ENCODE data around the gene RPTOR.

RPTOR gene

DNA sequence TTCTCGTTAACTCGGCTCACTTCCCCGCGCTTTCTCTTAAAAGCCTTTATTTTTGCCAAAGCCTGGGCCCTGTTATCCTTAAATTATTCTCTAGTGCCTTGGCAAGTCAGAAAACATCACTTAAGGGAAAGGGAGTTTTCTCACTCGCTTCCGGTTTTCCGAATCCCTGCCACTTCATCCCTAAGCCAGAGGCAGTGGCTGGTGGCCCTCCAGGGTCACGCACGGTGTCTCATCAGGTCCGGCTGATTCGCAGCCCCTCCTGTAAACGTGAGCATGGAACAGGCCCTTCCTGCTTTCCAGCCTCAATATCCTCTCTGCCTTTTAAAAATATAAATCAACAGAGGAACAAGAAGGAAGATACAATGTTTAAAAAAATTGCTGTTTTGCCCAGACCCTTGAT lies 304.5 kb downstream of the RPTOR start:
- Histone ChIP-seq H2AFZ (ENCODE audit: low read depth, low read length) (no peak overlapping the region), H3K9me3 (ENCODE audit: insufficient read depth, low read length) (no peaks in the 10 kb centered on the region), H3K27ac (ENCODE audit: low read length) (no peak overlapping the region), H3K27me3 (ENCODE audit: low read depth, low read length) (no peaks in the 10 kb centered on the region), H3K36me3 (replicated peaks; ENCODE audit: low read depth, low read length) (peaks cover 19% of the 10 kb centered on the region), H3K4me1 (ENCODE audit: low read length) (peaks cover 23% of the 10 kb centered on the region), H3K4me3 (ENCODE audit: low read length) (no peak overlapping the region), H3K9ac (ENCODE audit: low read length) (no peak overlapping the region), H3K4me2 (ENCODE audit: low read length) (no peak overlapping the region), H3K79me2 (ENCODE audit: low read length) (no peaks in the 10 kb centered on the region), H4K20me1 (ENCODE audit: insufficient read depth, low read length) (no peaks in the 10 kb centered on the region)
- TF ChIP-seq, protein P1, sequence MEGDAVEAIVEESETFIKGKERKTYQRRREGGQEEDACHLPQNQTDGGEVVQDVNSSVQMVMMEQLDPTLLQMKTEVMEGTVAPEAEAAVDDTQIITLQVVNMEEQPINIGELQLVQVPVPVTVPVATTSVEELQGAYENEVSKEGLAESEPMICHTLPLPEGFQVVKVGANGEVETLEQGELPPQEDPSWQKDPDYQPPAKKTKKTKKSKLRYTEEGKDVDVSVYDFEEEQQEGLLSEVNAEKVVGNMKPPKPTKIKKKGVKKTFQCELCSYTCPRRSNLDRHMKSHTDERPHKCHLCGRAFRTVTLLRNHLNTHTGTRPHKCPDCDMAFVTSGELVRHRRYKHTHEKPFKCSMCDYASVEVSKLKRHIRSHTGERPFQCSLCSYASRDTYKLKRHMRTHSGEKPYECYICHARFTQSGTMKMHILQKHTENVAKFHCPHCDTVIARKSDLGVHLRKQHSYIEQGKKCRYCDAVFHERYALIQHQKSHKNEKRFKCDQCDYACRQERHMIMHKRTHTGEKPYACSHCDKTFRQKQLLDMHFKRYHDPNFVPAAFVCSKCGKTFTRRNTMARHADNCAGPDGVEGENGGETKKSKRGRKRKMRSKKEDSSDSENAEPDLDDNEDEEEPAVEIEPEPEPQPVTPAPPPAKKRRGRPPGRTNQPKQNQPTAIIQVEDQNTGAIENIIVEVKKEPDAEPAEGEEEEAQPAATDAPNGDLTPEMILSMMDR (IDR thresholded peaks at IDR 0.05; ENCODE audit: low read depth, low read length): no peak
- TF ChIP-seq EZH2phosphoT487 (IDR thresholded peaks at IDR 0.05; ENCODE audit: low read depth): no peak

DNA sequence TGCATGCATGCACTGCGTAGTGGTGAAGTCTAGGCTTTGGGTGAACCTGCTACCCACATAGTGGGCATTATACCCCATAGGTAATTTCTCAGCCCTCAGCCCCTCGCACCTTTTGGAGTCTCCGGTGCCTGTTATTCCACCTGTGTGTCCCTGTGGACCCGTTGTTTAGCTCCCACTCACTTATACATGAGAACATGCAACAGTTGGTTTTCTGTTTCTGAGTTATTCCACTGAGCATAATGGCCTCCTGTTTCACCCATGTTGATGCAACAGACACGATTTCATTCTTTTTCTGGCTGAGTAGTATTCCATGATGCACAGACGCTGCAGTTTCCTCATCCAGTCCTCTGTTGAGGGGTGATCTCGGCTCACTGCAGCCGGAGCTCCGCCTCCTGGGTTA lies 305.5 kb downstream of the RPTOR start:
- no peaks in the 10 kb centered on the region for H3K27me3 ChIP-seq (ENCODE audit: low read depth, low read length)
- H4K20me1 ChIP-seq (ENCODE audit: insufficient read depth, low read length): no peaks in the 10 kb centered on the region
- no peak overlapping the region for H2AFZ ChIP-seq (ENCODE audit: low read depth, low read length)
- peaks cover 17% of the 10 kb centered on the region for H3K4me1 ChIP-seq (ENCODE audit: low read length)
- H3K4me3 ChIP-seq (ENCODE audit: low read length): no peak overlapping the region
- TF ChIP-seq, protein P1 (IDR thresholded peaks at IDR 0.05; ENCODE audit: low read depth, low read length): no peak
- no peak for TF ChIP-seq EZH2phosphoT487 (IDR thresholded peaks at IDR 0.05; ENCODE audit: low read depth)
- H3K9ac ChIP-seq (ENCODE audit: low read length): no peak overlapping the region
- no peaks in the 10 kb centered on the region for H3K79me2 ChIP-seq (ENCODE audit: low read length)
- H3K27ac ChIP-seq (ENCODE audit: low read length): no peak overlapping the region
- peaks cover 19% of the 10 kb centered on the region for H3K36me3 ChIP-seq (replicated peaks; ENCODE audit: low read depth, low read length)
- no peak overlapping the region for H3K4me2 ChIP-seq (ENCODE audit: low read length)
- no peaks in the 10 kb centered on the region for H3K9me3 ChIP-seq (ENCODE audit: insufficient read depth, low read length)

DNA sequence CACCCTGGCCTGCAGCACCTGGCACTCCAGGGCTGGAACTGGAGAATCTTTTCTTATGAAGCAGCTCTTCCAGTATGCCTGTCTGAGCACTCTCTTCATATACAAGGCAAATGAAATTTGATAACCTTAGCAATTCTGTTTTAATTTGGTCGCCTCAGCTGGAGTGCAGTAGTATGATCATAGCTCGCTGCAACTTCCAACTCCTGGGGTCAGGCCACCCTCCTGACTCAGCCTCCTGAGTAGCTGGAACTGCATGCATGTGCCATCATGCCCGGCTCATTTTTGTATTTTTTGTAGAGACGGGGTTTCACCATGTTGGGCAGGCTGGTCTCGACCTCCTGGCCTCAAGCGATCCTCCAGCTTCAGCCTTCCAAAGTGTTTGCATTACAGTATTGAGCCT lies 306.2 kb downstream of the RPTOR start:
- H3K4me3 ChIP-seq (ENCODE audit: low read length): no peak overlapping the region
- peaks cover 23% of the 10 kb centered on the region for H3K36me3 ChIP-seq (replicated peaks; ENCODE audit: low read depth, low read length)

DNA sequence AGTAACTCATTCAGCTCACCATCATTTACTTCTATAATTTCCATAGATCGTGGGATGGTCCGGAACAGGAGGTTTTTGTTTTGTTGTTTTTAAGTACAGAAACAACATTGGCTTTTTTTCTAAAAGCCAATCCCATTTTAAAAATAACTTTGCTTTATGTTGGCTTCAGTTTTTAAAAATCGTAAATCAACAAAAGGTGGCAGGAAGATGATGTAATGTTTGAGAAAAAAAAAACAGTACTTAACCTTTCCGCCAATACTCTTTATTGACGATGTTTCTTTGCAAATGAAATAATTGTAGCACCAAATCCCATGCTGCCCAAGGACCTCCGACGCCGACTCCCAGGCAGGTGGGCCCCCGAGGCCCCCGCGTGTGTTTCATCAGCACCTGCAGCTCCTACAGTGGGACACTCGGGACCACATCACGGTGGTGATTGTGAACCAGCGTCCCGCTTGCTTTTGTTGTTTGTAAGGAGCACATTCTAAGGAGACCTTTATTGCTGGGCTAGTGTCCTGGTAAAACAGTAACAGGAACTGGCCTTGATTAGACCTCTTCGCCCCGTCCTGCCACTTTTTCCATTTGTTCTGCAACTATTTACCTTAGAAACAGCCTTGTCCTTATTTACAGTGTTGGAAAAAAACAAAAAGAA lies 306.8 kb downstream of the RPTOR start:
- H3K27me3 ChIP-seq (ENCODE audit: low read depth, low read length): no peaks in the 10 kb centered on the region
- peaks cover 10% of the 10 kb centered on the region for H3K4me1 ChIP-seq (ENCODE audit: low read length)
- no peaks in the 10 kb centered on the region for H4K20me1 ChIP-seq (ENCODE audit: insufficient read depth, low read length)
- H3K9ac ChIP-seq (ENCODE audit: low read length): no peak overlapping the region
- H3K4me3 ChIP-seq (ENCODE audit: low read length): no peak overlapping the region
- H3K4me2 ChIP-seq (ENCODE audit: low read length): no peak overlapping the region
- H3K79me2 ChIP-seq (ENCODE audit: low read length): no peaks in the 10 kb centered on the region
- H2AFZ ChIP-seq (ENCODE audit: low read depth, low read length): no peak overlapping the region
- no peak overlapping the region for H3K27ac ChIP-seq (ENCODE audit: low read length)
- H3K9me3 ChIP-seq (ENCODE audit: insufficient read depth, low read length): no peaks in the 10 kb centered on the region
- peaks cover 19% of the 10 kb centered on the region for H3K36me3 ChIP-seq (replicated peaks; ENCODE audit: low read depth, low read length)
- TF ChIP-seq, protein P1 (IDR thresholded peaks at IDR 0.05; ENCODE audit: low read depth, low read length): no peak
- TF ChIP-seq EZH2phosphoT487 (IDR thresholded peaks at IDR 0.05; ENCODE audit: low read depth): no peak

More for the DNA sequence above, 306.2 kb downstream of the RPTOR start:
- Histone ChIP-seq H4K20me1 (ENCODE audit: insufficient read depth, low read length) (no peaks in the 10 kb centered on the region), H3K9ac (ENCODE audit: low read length) (no peak overlapping the region), H3K79me2 (ENCODE audit: low read length) (no peaks in the 10 kb centered on the region), H3K27me3 (ENCODE audit: low read depth, low read length) (no peaks in the 10 kb centered on the region), H3K4me2 (ENCODE audit: low read length) (no peak overlapping the region), H3K27ac (ENCODE audit: low read length) (no peak overlapping the region), H2AFZ (ENCODE audit: low read depth, low read length) (no peak overlapping the region), H3K9me3 (ENCODE audit: insufficient read depth, low read length) (no peaks in the 10 kb centered on the region), H3K4me1 (ENCODE audit: low read length) (peaks cover 10% of the 10 kb centered on the region)
- no peak for TF ChIP-seq EZH2phosphoT487 (IDR thresholded peaks at IDR 0.05; ENCODE audit: low read depth)
- TF ChIP-seq, protein P1 (IDR thresholded peaks at IDR 0.05; ENCODE audit: low read depth, low read length): no peak
